Natural killer cell (primary cell): Measurements from ENCODE around the gene FOXC2. TPM values are rescaled to one million over a fixed set of nuclear protein-coding genes. Genes with fewer than 3 reads are reported as not detected.

Source experiments
- ATAC-seq, 3 donors: fragments of 150-1000 bp in 2 of 3; fragments of 200-7000 bp in 1 of 3; cut with Tn5 transposase; 1 replicate in 1 of 3; 2 replicates in 2 of 3; pipeline ENCODE4 v1.10.0; 2021; ENCODE audit warnings: mild to moderate bottlenecking in 2 of 3, moderate library complexity in 2 of 3
- DNase-seq, 2 donors: peaks; one replicate each; pipeline versions ENCODE4 v3.0.0 to v3.0.0-alpha.2; 2013 to 2021; ENCODE audit warnings: mixed read lengths in 1 of 2
- H3K27ac ChIP-seq: one replicate; pipeline ENCODE4 v1.5.1; 2013; ENCODE audit warnings: mild to moderate bottlenecking, low read length
- H3K27me3 ChIP-seq: one replicate; pipeline ENCODE4 v1.6.1; 2013; ENCODE audit warnings: low read length; ENCODE audit not compliant: control insufficient read depth, insufficient read depth
- H3K36me3 ChIP-seq: one replicate; pipeline ENCODE4 v1.6.1; 2013; ENCODE audit warnings: low read length; ENCODE audit not compliant: control insufficient read depth, insufficient read depth
- H3K4me1 ChIP-seq: one replicate; pipeline ENCODE4 v1.6.1; 2013; ENCODE audit warnings: low read length; ENCODE audit not compliant: control insufficient read depth, insufficient read depth
- H3K4me3 ChIP-seq: one replicate; pipeline ENCODE4 v1.5.1; 2013; ENCODE audit warnings: low read length
- H3K9me3 ChIP-seq: one replicate; pipeline ENCODE4 v1.6.1; 2013; ENCODE audit warnings: low read length; ENCODE audit not compliant: control insufficient read depth, insufficient read depth
- H3K27ac Mint-ChIP-seq, 2 donors: one replicate each; pipeline ENCODE4 v1.8.0; 2022; ENCODE audit warnings: mild to moderate bottlenecking in 2 of 2, mixed read lengths in 2 of 2, moderate library complexity in 1 of 2
- H3K27me3 Mint-ChIP-seq, 2 donors: one replicate each; pipeline ENCODE4 v1.8.0; 2022; ENCODE audit warnings: low read depth in 2 of 2, mixed read lengths in 2 of 2
- H3K36me3 Mint-ChIP-seq: one replicate; pipeline ENCODE4 v1.8.0; 2022; ENCODE audit warnings: mixed read lengths
- H3K4me1 Mint-ChIP-seq, 2 donors: one replicate each; pipeline ENCODE4 v1.8.0; 2022; ENCODE audit warnings: mixed read lengths in 2 of 2
- H3K4me3 Mint-ChIP-seq: one replicate; pipeline ENCODE4 v1.8.0; 2022; ENCODE audit warnings: mild to moderate bottlenecking, moderate library complexity, mixed read lengths
- H3K9me3 Mint-ChIP-seq, 2 donors: one replicate each; pipeline ENCODE4 v1.8.0; 2022; ENCODE audit warnings: mixed read lengths in 2 of 2
- WGBS: methylation state at CpG from one replicate; pipeline ENCODE4 v1.1.7; 2013; ENCODE audit warnings: missing lambda C conversion rate; ENCODE audit not compliant: insufficient coverage; 5-methylcytosine and 5-hydroxymethylcytosine counted together
- intact Hi-C: fragments of 100-400 bp; cut with micrococcal nuclease; formaldehyde crosslinking; loops from one replicate; pipeline ENCODE4 v1.14.2; 2022
- total RNA-seq, 4 donors: library from RNA; stranded (reverse); fragments of 120-200 nt in 1 of 4; gene quantifications; one replicate each; pipeline versions ENCODE4 v1.2.3 to v1.2.4, GENCODE V29; 2013 to 2022
- TF ChIP-seq, protein P1 (sequence below): fragments of 200-600 bp; IDR thresholded peaks from one replicate; pipeline ENCODE4 v1.8.0; 2022; ENCODE audit warnings: antibody characterized with exemption

Gene FOXC2
- total RNA-seq, 3 donors from 2014 or later (not counting 1 experiment from before 2014, with no cell fraction given), result 0.14 TPM; not detected in 2

DNA sequence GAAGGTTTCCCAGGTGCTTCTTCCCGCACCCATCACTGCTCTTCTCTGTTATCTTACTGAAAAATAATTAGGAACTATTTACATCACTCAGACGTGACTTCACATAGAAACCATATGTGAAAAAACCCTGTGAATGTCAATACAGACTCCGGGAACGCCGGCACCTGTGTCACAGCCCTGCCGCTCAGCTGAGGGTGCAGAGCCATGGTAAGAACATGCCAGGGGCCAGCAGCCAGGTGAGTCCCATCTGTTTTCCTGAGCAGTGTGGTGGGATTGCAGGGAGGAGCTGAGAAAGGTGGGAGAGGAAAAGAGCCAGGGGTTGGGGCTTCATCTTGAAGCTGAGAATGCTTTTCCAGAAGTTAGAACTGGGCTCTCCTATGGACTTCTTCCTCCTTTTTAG is 42.6 kb upstream of the FOXC2 start:
- Mint-ChIP-seq H3K9me3 (no peaks in the 10 kb centered on the region), H3K4me3 (no peak overlapping the region), H3K4me1 (peaks cover 0 to 8% of the 10 kb centered on the region in 2 donors), H3K27me3 (peaks cover 13 to 21% of the 10 kb centered on the region in 2 donors), H3K27ac (no peak overlapping the region), H3K36me3 (no peaks in the 10 kb centered on the region)
- Histone ChIP-seq H3K9me3 (no peaks in the 10 kb centered on the region), H3K4me1 (peaks cover 11% of the 10 kb centered on the region), H3K4me3 (no peak overlapping the region), H3K27ac (no peak overlapping the region), H3K36me3 (no peaks in the 10 kb centered on the region), H3K27me3 (peaks cover 11% of the 10 kb centered on the region)
- 87% methylated on average over 6 of the region's 6 CpGs for WGBS
- ATAC-seq (no peak), DNase-seq (no peak)
- TF ChIP-seq, protein P1, sequence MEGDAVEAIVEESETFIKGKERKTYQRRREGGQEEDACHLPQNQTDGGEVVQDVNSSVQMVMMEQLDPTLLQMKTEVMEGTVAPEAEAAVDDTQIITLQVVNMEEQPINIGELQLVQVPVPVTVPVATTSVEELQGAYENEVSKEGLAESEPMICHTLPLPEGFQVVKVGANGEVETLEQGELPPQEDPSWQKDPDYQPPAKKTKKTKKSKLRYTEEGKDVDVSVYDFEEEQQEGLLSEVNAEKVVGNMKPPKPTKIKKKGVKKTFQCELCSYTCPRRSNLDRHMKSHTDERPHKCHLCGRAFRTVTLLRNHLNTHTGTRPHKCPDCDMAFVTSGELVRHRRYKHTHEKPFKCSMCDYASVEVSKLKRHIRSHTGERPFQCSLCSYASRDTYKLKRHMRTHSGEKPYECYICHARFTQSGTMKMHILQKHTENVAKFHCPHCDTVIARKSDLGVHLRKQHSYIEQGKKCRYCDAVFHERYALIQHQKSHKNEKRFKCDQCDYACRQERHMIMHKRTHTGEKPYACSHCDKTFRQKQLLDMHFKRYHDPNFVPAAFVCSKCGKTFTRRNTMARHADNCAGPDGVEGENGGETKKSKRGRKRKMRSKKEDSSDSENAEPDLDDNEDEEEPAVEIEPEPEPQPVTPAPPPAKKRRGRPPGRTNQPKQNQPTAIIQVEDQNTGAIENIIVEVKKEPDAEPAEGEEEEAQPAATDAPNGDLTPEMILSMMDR, result no peak
- intact Hi-C loops, result no loop called here

DNA sequence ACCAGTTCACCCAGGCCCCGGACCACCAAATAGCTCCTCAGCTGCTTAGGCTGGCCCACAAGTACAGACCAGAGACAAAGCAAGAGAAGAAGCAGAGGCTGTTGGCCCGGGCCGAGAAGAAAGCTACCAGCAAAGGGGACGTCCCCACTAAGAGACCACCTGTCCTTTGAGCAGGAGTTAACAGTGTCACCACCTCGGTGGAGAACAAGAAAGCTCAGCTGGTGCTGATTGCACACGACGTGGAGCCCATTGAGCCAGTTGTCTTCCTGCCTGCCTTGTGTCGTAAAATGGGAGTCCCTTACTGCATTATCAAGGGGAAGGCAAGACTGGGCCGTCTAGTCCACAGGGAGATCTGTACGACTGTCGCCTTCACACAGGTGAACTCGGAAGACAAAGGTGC is 40.9 kb upstream of the FOXC2 start:
- DNase-seq (no peak), ATAC-seq (no peak)
- intact Hi-C loops, result no loop called here
- H3K9me3 ChIP-seq, result no peaks in the 10 kb centered on the region
- 66% methylated on average over 12 of the region's 12 CpGs for WGBS
- H3K9me3 Mint-ChIP-seq, result no peaks in the 10 kb centered on the region
- peaks cover under 1% of the 10 kb centered on the region for H3K27me3 ChIP-seq
- TF ChIP-seq, protein P1, result no peak
- no peak overlapping the region for H3K4me3 Mint-ChIP-seq
- H3K27ac Mint-ChIP-seq, result no peak overlapping the region
- H3K4me1 ChIP-seq, result no peaks in the 10 kb centered on the region
- no peaks in the 10 kb centered on the region for H3K36me3 Mint-ChIP-seq
- H3K4me1 Mint-ChIP-seq, result no peaks in the 10 kb centered on the region
- no peak overlapping the region for H3K27ac ChIP-seq
- no peak overlapping the region for H3K4me3 ChIP-seq
- H3K27me3 Mint-ChIP-seq, result peaks cover 8% of the 10 kb centered on the region in 2 donors
- peaks cover 1% of the 10 kb centered on the region for H3K36me3 ChIP-seq

DNA sequence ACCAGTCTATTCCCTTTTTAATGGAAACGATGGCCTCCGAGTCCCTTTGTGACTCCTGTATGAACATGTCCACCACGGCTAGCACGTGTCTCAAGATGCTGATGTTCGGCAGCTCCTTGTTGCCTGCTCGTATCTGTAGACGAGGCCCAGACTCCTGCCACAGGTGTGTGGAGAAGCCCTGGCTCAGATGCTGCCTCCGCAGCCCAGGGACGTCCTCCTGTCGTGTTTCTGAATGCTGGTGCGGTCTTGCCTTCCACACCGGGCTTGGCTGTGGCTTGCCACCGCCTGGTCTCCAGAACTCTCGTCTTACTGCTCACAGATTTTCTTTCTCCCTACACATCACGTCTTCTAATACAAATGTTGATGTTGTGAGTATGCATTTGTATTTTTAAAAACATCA is 39.3 kb upstream of the FOXC2 start:
- H3K4me3 ChIP-seq, result no peak overlapping the region
- ATAC-seq, result no peak
- no peak overlapping the region for H3K27ac ChIP-seq
- whole genome bisulfite sequencing, result 91% methylated on average over 14 of the region's 15 CpGs
- intact Hi-C loops, result no loop called here
- no peak overlapping the region for H3K4me3 Mint-ChIP-seq
- no peaks in the 10 kb centered on the region for H3K36me3 Mint-ChIP-seq
- no peak overlapping the region for H3K27ac Mint-ChIP-seq
- no peaks in the 10 kb centered on the region for H3K9me3 ChIP-seq
- TF ChIP-seq, protein P1, result no peak
- H3K4me1 Mint-ChIP-seq, result no peaks in the 10 kb centered on the region
- no peaks in the 10 kb centered on the region for H3K27me3 ChIP-seq
- H3K27me3 Mint-ChIP-seq, result no peaks in the 10 kb centered on the region
- no peaks in the 10 kb centered on the region for H3K9me3 Mint-ChIP-seq
- peaks cover 4% of the 10 kb centered on the region for H3K36me3 ChIP-seq
- no peaks in the 10 kb centered on the region for H3K4me1 ChIP-seq
- no peak for DNase-seq
